GM19025 (cell line): ENCODE results near the gene ACOT8.
"Not testable (repeated sequence)": the region's sequence is repeated elsewhere in the genome, so short reads cannot be mapped to it uniquely, and the experiment has no call there.

Experiments used
- ATAC-seq: cut with Tn5 transposase; IDR thresholded peaks from one replicate; pipeline ENCODE4 v1.9.1; 2021; ENCODE audit warnings: mild to moderate bottlenecking, low read depth, moderate library complexity; ENCODE audit not compliant: unreplicated experiment

The ACOT8 gene

DNA sequence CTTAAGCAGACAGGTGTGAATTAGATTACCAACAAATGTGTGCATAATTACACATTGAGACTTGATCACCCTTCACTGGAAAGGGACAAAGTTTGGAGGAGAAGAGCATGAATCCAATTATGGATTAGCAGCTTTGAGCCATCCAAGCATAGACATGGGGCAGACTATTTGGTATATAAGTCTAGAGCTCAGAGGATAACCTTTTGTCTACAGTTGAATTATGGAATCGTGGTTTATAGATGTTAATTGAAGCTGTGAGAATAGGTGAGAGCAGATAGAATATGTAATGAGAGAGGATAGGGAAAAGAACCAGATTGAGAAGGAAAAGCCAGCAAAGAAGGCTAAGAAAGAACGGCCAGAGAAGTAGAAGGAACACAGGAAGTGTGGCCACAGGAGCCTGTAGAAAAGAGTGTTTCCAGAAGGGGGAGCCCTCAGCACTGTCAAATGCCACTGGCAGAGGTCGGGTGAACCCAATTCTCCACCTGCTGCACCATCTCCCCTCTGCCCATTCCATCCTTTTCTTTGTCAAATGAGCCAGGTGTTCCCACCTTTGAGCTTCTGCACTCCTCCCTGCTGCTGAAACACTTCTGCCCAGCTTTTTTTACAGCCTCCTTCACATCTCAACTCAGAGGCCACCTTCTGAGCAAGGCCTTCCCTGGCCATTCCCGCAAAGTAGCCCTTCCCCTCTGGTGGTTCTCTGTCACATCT lies 58.1 kb downstream of the ACOT8 start:
- no peak for ATAC-seq

GRCh38 chr20:45797955-45798354 lies 59.2 kb downstream of the ACOT8 start:
- not testable (repeated sequence) for ATAC-seq

DNA sequence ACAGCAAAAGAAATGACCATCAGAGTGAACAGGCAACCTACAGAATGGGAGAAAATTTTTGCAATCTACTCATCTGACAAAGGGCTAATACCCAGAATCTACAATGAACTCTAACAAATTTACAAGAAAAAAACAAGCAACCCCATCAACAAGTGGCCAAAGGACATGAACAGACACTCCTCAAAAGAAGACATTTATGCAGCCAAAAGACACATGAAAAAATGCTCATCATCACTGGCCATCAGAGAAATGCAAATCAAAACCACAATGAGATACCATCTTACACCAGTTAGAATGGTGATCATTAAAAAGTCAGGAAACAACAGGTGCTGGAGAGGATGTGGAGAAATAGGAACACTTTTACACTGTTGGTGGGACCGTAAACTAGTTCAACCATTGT lies 59.7 kb downstream of the ACOT8 start:
- ATAC-seq: not testable (repeated sequence)

GRCh38 chr20:45796337-45797065 lies 60.7 kb downstream of the ACOT8 start:
- ATAC-seq: no peak

- ATAC-seq: no peak
Measured at GRCh38 chr20:45792317-45793118, 64.7 kb downstream of the ACOT8 start.
